OCI-LY3 (cell line): ENCODE measurements around the gene NKAIN2.

Experiments used
- H2AFZ ChIP-seq: fragments of 200-600, 300-600 bp; shearing (Covaris generic); 2 replicates; pipeline ENCODE4 v1.6.0; 2014; ENCODE audit warnings: antibody characterized with exemption, low read depth, low read length
- H3K27ac ChIP-seq: fragments of 200-600, 300-600 bp; sonication (generic); 2 replicates; pipeline ENCODE4 v1.5.1; 2014; ENCODE audit warnings: mild to moderate bottlenecking, low read length, moderate library complexity, mixed read lengths
- H3K27me3 ChIP-seq: fragments of 200-600, 300-600 bp; sonication (generic); 2 replicates; pipeline ENCODE4 v1.6.1; 2014; ENCODE audit warnings: low read depth, low read length, mixed read lengths
- H3K36me3 ChIP-seq: fragments of 200-600, 300-600 bp; sonication (generic); replicated peaks from 2 replicates; pipeline ENCODE3; 2014; ENCODE audit warnings: low read depth, low read length, mixed read lengths
- H3K4me1 ChIP-seq: fragments of 300-600, 200-600 bp; sonication (generic); 2 replicates; pipeline ENCODE4 v1.6.1; 2014; ENCODE audit warnings: low read length, mixed read lengths
- H3K4me2 ChIP-seq: fragments of 200-600, 300-600 bp; sonication (generic); 2 replicates; pipeline ENCODE4 v1.6.1; 2014; ENCODE audit warnings: low read length, mixed read lengths
- H3K4me3 ChIP-seq: fragments of 300-600, 200-600 bp; sonication (generic); 2 replicates; pipeline ENCODE4 v1.5.1; 2014; ENCODE audit warnings: antibody characterized with exemption, mild to moderate bottlenecking, low read length, moderate library complexity
- H3K79me2 ChIP-seq: fragments of 300-600, 200-600 bp; shearing (Covaris generic); 2 replicates; pipeline ENCODE4 v1.6.1; 2014; ENCODE audit warnings: mild to moderate bottlenecking, low read length, mixed read lengths
- H3K9ac ChIP-seq: fragments of 300-600, 200-600 bp; shearing (Covaris generic); 2 replicates; pipeline ENCODE4 v1.6.0; 2014; ENCODE audit warnings: mild to moderate bottlenecking, low read length, moderate library complexity
- H3K9me3 ChIP-seq: fragments of 200-600, 300-600 bp; shearing (Covaris generic); 2 replicates; pipeline ENCODE4 v1.6.1; 2014; ENCODE audit warnings: low read length, mixed read lengths; ENCODE audit not compliant: insufficient read depth
- H4K20me1 ChIP-seq: fragments of 200-600, 300-600 bp; sonication (generic); 2 replicates; pipeline ENCODE4 v1.6.1; 2016; ENCODE audit warnings: low read length, mixed read lengths; ENCODE audit not compliant: insufficient read depth
- EZH2phosphoT487 ChIP-seq: fragments of 200-600 bp; shearing (Covaris generic); IDR thresholded peaks from 2 replicates; pipeline ENCODE4 v1.6.1; 2018; ENCODE audit warnings: antibody characterized with exemption, mixed run types, low read depth
- TF ChIP-seq, protein P1 (sequence below): fragments of 200-600, 300-600 bp; sonication (generic); IDR thresholded peaks from 2 replicates; pipeline ENCODE4 v1.5.1; 2014; ENCODE audit warnings: antibody characterized with exemption, low read length, low read depth

NKAIN2 gene

DNA sequence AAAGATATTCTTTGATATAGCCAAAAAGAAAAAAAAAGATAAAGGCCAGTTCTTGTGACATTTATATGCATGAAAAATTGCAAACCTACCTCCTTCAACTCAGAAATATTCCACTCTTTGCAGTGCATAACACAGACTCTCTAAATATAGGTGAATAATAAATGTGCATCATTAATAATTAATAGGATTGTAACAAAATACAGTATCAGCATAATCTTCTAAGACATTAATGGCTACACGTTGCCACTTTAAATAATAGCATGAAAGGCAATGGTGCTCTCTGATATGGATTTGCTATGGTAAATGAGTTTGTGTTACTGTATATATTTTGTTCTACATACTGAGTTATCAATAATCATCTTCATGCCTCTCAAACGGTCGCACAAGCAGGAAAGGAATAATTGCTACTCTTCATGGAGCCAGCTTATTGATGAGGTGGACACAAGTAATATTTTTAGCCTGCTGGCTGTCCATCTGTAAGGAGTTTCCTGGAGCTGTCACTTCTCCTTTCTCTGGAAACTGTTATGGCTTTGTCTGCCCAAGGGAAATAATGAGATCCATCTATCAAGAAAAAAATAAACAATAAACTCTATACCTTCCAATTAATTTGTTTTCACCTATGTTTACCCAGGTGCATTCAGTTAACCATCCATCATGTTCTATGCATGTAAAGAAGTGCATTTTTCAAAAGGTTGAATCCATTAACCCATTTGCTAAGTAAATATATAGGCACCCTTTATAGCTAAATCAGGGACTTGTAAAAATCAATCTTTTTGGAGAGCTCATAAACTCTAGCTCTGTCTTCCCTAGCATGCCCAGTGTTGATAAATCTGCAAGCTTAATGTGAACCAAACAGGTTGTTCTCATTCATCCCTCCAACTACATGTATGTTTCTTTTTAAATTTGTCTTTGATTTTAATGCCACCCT is 253.0 kb downstream of the NKAIN2 start:
- H3K27me3 ChIP-seq: no peaks in the 10 kb centered on the region
- TF ChIP-seq EZH2phosphoT487: no peak
- TF ChIP-seq, protein P1, sequence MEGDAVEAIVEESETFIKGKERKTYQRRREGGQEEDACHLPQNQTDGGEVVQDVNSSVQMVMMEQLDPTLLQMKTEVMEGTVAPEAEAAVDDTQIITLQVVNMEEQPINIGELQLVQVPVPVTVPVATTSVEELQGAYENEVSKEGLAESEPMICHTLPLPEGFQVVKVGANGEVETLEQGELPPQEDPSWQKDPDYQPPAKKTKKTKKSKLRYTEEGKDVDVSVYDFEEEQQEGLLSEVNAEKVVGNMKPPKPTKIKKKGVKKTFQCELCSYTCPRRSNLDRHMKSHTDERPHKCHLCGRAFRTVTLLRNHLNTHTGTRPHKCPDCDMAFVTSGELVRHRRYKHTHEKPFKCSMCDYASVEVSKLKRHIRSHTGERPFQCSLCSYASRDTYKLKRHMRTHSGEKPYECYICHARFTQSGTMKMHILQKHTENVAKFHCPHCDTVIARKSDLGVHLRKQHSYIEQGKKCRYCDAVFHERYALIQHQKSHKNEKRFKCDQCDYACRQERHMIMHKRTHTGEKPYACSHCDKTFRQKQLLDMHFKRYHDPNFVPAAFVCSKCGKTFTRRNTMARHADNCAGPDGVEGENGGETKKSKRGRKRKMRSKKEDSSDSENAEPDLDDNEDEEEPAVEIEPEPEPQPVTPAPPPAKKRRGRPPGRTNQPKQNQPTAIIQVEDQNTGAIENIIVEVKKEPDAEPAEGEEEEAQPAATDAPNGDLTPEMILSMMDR: no peak
- no peak overlapping the region for H3K9ac ChIP-seq
- H3K9me3 ChIP-seq: no peaks in the 10 kb centered on the region
- H3K27ac ChIP-seq: no peak overlapping the region
- no peaks in the 10 kb centered on the region for H4K20me1 ChIP-seq
- H3K4me3 ChIP-seq: no peak overlapping the region
- no peak overlapping the region for H2AFZ ChIP-seq
- H3K4me1 ChIP-seq: peaks cover 9% of the 10 kb centered on the region; the same call in 1 of the 2 replicates
- H3K4me2 ChIP-seq: no peak overlapping the region
- H3K36me3 ChIP-seq: no peaks in the 10 kb centered on the region
- no peaks in the 10 kb centered on the region for H3K79me2 ChIP-seq

GRCh38 chr6:124057461-124057860 is 253.8 kb downstream of the NKAIN2 start:
- no peaks in the 10 kb centered on the region for H3K36me3 ChIP-seq
- H3K27ac ChIP-seq: no peak overlapping the region
- H2AFZ ChIP-seq: no peak overlapping the region
- no peak overlapping the region for H3K4me3 ChIP-seq
- no peaks in the 10 kb centered on the region for H4K20me1 ChIP-seq
- no peak overlapping the region for H3K4me2 ChIP-seq
- no peak overlapping the region for H3K9ac ChIP-seq
- TF ChIP-seq, protein P1: no peak
- no peak for TF ChIP-seq EZH2phosphoT487
- H3K9me3 ChIP-seq: no peaks in the 10 kb centered on the region
- peaks cover 10% of the 10 kb centered on the region; the same call in 1 of the 2 replicates for H3K4me1 ChIP-seq
- no peaks in the 10 kb centered on the region for H3K79me2 ChIP-seq
- H3K27me3 ChIP-seq: no peaks in the 10 kb centered on the region

DNA sequence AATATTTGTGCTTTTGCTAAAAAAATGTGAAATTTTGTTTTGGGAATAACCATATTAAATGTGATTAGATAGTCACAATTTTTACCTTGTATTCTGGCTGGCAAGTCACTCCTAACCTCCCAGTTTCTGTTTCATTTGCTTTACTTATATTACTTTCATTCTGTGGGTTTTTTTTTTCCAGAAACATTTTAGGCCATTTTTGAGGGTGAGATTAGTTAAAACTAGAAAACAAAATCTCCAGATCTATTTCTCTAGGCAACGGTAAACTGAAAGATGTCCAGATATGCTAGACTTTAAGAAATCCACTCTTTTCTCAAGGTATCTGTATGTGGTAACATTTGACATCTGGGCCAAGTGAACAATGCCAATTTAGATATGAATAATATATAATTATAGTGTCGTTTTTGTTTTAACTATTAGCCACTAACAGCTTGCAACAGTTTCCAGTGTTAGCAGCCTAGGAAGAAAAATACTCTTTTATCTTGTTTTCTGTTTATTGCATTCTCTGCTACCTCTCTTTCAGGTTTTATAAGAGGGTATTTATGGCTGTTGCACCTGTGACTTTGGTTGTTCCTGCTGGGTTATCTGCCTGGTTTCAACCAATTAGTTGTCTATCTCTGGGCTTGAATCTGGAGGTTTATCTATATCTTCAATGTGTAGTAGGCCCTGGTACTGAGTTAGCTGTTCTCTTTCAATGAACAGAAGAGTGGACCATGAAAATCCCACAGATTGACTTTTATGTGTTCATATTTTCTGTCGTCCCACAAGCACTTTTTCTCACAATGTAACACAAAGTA is 260.9 kb downstream of the NKAIN2 start:
- Histone ChIP-seq H3K4me2 (no peak overlapping the region), H3K27ac (no peak overlapping the region), H3K4me1 (0 out of 2 replicates have a peak, but pooled peaks cover 8% of the 10 kb centered on the region), H4K20me1 (no peaks in the 10 kb centered on the region), H2AFZ (no peak overlapping the region), H3K4me3 (no peak overlapping the region), H3K9me3 (no peaks in the 10 kb centered on the region), H3K79me2 (no peaks in the 10 kb centered on the region), H3K27me3 (no peaks in the 10 kb centered on the region), H3K9ac (no peak overlapping the region), H3K36me3 (no peaks in the 10 kb centered on the region)
- TF ChIP-seq, protein P1: no peak
- TF ChIP-seq EZH2phosphoT487: no peak

- Histone ChIP-seq H3K36me3 (no peaks in the 10 kb centered on the region), H3K4me2 (no peak overlapping the region), H3K4me3 (no peak overlapping the region), H3K79me2 (no peaks in the 10 kb centered on the region), H3K4me1 (0 out of 2 replicates have a peak, but pooled peaks cover 8% of the 10 kb centered on the region), H2AFZ (no peak overlapping the region), H4K20me1 (no peaks in the 10 kb centered on the region), H3K27ac (no peak overlapping the region), H3K27me3 (no peaks in the 10 kb centered on the region), H3K9me3 (no peaks in the 10 kb centered on the region), H3K9ac (no peak overlapping the region)
- TF ChIP-seq, protein P1: no peak
- TF ChIP-seq EZH2phosphoT487: no peak
These were observed 262.6 kb downstream of the NKAIN2 start for GRCh38 chr6:124066269-124066668.
